CD14-positive monocyte (primary cell): ENCODE results near the gene NCDN. TPM values are rescaled to one million over a fixed set of nuclear protein-coding genes. Genes with fewer than 3 reads are reported as not detected.

Experiments used
- DNase-seq, 3 donors: peaks; one replicate each; pipeline ENCODE4 v3.0.0-alpha.2; 2011 to 2022
- H2AFZ ChIP-seq: 2 replicates; pipeline ENCODE4 v1.6.0; 2012; ENCODE audit warnings: mild to moderate bottlenecking, low read depth, low read length, inconsistent platforms; ENCODE audit not compliant: insufficient read depth, poor library complexity, severe bottlenecking
- H3K27ac ChIP-seq, 2 donors: 1 replicate in 1 of 2; 2 replicates in 1 of 2; pipeline ENCODE4 v1.5.1; 2012 to 2013; ENCODE audit warnings: low read length in 2 of 2, control low read depth in 1 of 2, inconsistent platforms in 1 of 2, low read depth in 1 of 2, mild to moderate bottlenecking in 1 of 2
- H3K27me3 ChIP-seq, 2 donors: one replicate each; pipeline versions ENCODE4 v1.6.0 to v1.6.1; 2011 to 2013; ENCODE audit warnings: low read length in 2 of 2; ENCODE audit not compliant: control insufficient read depth in 2 of 2, insufficient read depth in 2 of 2
- H3K36me3 ChIP-seq, 2 donors: replicated peaks in 1 of 2; 1 replicate in 1 of 2; 2 replicates in 1 of 2; pipeline versions ENCODE4 v1.5.1 to v1.6.1; 2012 to 2013; ENCODE audit warnings: low read length in 2 of 2, control low read depth in 1 of 2, inconsistent platforms in 1 of 2, mild to moderate bottlenecking in 1 of 2; ENCODE audit not compliant: insufficient read depth in 2 of 2, control insufficient read depth in 1 of 2
- H3K4me1 ChIP-seq, 2 donors: 1 replicate in 1 of 2; 2 replicates in 1 of 2; pipeline versions ENCODE4 v1.5.1 to v1.6.1; 2012 to 2013; ENCODE audit warnings: low read length in 2 of 2, control low read depth in 1 of 2, inconsistent platforms in 1 of 2, mild to moderate bottlenecking in 1 of 2, moderate library complexity in 1 of 2; ENCODE audit not compliant: insufficient read depth in 2 of 2, control insufficient read depth in 1 of 2
- H3K4me2 ChIP-seq: replicated peaks from 2 replicates; pipeline ENCODE3; 2012; ENCODE audit warnings: low read length, moderate library complexity, mild to moderate bottlenecking; ENCODE audit not compliant: poor library complexity, severe bottlenecking; ENCODE audit errors: extremely low read depth
- H3K4me3 ChIP-seq, 3 experiments: fragments of 200-600 bp in 1 of 3; sonication (generic) in 1 of 3; replicated peaks in 1 of 3; 1 replicate in 2 of 3; 2 replicates in 1 of 3; pipeline ENCODE4 v1.5.1; 2011 to 2013; ENCODE audit warnings: low read length in 3 of 3, mild to moderate bottlenecking in 3 of 3, control low read depth in 2 of 3, low read depth in 2 of 3, inconsistent platforms in 1 of 3, moderate library complexity in 1 of 3
- H3K79me2 ChIP-seq: 2 replicates; pipeline ENCODE4 v1.6.0; 2012; ENCODE audit warnings: mild to moderate bottlenecking, control low read depth, inconsistent platforms, low read length, moderate library complexity; ENCODE audit not compliant: insufficient read depth
- H3K9ac ChIP-seq: 2 replicates; pipeline ENCODE4 v1.6.0; 2017; ENCODE audit warnings: low read length, mild to moderate bottlenecking; ENCODE audit not compliant: insufficient read depth, poor library complexity, severe bottlenecking
- H3K9me3 ChIP-seq, 2 donors: replicated peaks in 1 of 2; 1 replicate in 1 of 2; 2 replicates in 1 of 2; pipeline versions ENCODE4 v1.5.1 to v1.6.1; 2012 to 2013; ENCODE audit warnings: low read length in 2 of 2, control low read depth in 1 of 2; ENCODE audit not compliant: control insufficient read depth in 1 of 2, insufficient read depth in 1 of 2
- H4K20me1 ChIP-seq: 2 replicates; pipeline ENCODE4 v1.6.0; 2012; ENCODE audit warnings: mild to moderate bottlenecking, low read length, control low read depth, moderate library complexity; ENCODE audit not compliant: insufficient read depth
- H3K27ac Mint-ChIP-seq, 7 donors: one replicate each; pipeline ENCODE4 v1.8.0; 2020; ENCODE audit warnings: mild to moderate bottlenecking in 7 of 7, mixed read lengths in 7 of 7, moderate library complexity in 6 of 7, inconsistent platforms in 2 of 7
- H3K27me3 Mint-ChIP-seq, 3 donors: one replicate each; pipeline ENCODE4 v1.8.0; 2021 to 2022; ENCODE audit warnings: low read depth in 3 of 3, mild to moderate bottlenecking in 3 of 3, mixed read lengths in 3 of 3, moderate library complexity in 3 of 3, inconsistent platforms in 1 of 3
- H3K36me3 Mint-ChIP-seq, 2 donors: one replicate each; pipeline ENCODE4 v1.8.0; 2020; ENCODE audit warnings: mixed read lengths in 2 of 2, inconsistent platforms in 1 of 2, mild to moderate bottlenecking in 1 of 2
- H3K4me1 Mint-ChIP-seq: one replicate; pipeline ENCODE4 v1.8.0; 2020; ENCODE audit warnings: mild to moderate bottlenecking, mixed read lengths
- H3K4me3 Mint-ChIP-seq, 2 donors: one replicate each; pipeline ENCODE4 v1.8.0; 2020; ENCODE audit warnings: mild to moderate bottlenecking in 2 of 2, mixed read lengths in 2 of 2, moderate library complexity in 1 of 2
- H3K9me3 Mint-ChIP-seq, 7 donors: one replicate each; pipeline ENCODE4 v1.8.0; 2020 to 2022; ENCODE audit warnings: mixed read lengths in 7 of 7, mild to moderate bottlenecking in 6 of 7, moderate library complexity in 6 of 7, inconsistent platforms in 2 of 7
- CTCF ChIP-seq: fragments of 200-600 bp; IDR thresholded peaks from one replicate; pipeline ENCODE4 v1.8.0; 2022; ENCODE audit warnings: antibody characterized with exemption, mild to moderate bottlenecking
- WGBS: methylation state at CpG from one replicate; pipeline ENCODE4 v1.1.5; 2013; ENCODE audit warnings: missing lambda C conversion rate; ENCODE audit not compliant: insufficient coverage; 5-methylcytosine and 5-hydroxymethylcytosine counted together
- intact Hi-C, 2 donors: fragments of 100-400 bp; cut with micrococcal nuclease; formaldehyde crosslinking; loops; one replicate each; pipeline versions ENCODE4 v1.15.0 to v1.15.1; 2023
- polyA plus RNA-seq, 3 donors: library from polyadenylated mRNA; depleted of rRNA in 1 of 3; unstranded in 2 of 3; stranded (reverse) in 1 of 3; fragments of 300-500 nt in 2 of 3; fragments of >200 nt in 1 of 3; fragmentation: Illumina TruSeq in 2 of 3; gene quantifications; 1 replicate in 2 of 3; 2 replicates in 1 of 3; pipeline ENCODE4 v1.2.3, GENCODE V29; 2012 to 2021

Gene NCDN
- polyA plus RNA-seq, 3 donors: 5.0 to 7.9 (median 7.0) TPM

DNA sequence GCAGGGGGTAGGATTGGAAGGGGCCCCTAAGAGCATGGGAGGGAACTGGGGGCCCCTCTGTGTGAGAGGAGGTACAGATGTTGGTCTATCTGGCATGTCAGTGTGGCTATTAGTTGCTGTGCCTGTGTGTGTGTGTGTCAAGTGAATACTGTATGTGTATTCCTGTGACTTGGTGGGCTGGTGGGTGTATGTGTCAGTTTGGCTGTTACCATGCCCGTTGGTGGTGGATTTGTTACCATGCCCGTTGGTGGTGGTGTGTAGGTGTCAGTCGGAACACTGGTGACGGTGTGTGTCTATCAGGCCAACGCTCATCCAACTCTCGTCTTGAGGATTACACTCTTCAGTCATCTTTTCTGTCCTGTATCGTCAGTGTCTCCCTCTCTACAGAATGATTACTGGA is 38.1 kb downstream of the NCDN start:
- TF ChIP-seq CTCF: no peak
- H3K27ac Mint-ChIP-seq: peak overlapping the region in 1 of 7 donors; percentile 13

DNA sequence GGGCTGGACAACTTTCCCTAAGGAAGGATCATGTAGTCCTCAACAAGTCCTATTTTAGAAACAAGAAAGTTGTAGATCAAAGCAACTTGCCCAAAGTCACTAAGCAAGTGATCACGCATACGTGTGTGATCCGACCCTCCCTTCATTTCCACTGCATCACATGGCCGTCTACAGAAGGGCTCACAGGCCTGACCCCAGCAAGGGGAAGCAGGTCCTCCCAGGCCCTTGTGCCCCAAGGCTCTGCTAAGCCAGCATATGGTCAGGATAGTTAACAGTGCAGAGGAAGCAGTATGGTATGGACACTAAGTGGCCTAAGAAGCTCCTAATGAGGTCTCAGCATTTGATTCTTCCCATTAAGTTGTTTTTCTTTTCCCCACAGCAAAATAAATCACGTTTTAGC is 40.3 kb downstream of the NCDN start:
- H3K4me1 Mint-ChIP-seq: peaks cover 6% of the 10 kb centered on the region

More for the DNA sequence above, 38.1 kb downstream of the NCDN start:
- Histone ChIP-seq H3K9ac (no peak overlapping the region), H3K9me3 (no peaks in the 10 kb centered on the region), H3K27me3 (no peaks in the 10 kb centered on the region), H3K27ac (no peak overlapping the region), H4K20me1 (no peaks in the 10 kb centered on the region), H3K79me2 (no peaks in the 10 kb centered on the region), H3K4me2 (no peak overlapping the region), H3K36me3 (peaks cover 11 to 41% of the 10 kb centered on the region in 2 donors), H3K4me3 (no peak overlapping the region), H3K4me1 (no peaks in the 10 kb centered on the region), H2AFZ (no peak overlapping the region)
- H3K4me3 Mint-ChIP-seq: no peak overlapping the region
- H3K36me3 Mint-ChIP-seq: peaks cover 29 to 38% of the 10 kb centered on the region in 2 donors
- no peaks in the 10 kb centered on the region for H3K9me3 Mint-ChIP-seq
- 100% methylated on average over 2 of the region's 7 CpGs for WGBS
- intact Hi-C loops: no loop called here
- no peak for DNase-seq
- H3K27me3 Mint-ChIP-seq: no peaks in the 10 kb centered on the region
- H3K4me1 Mint-ChIP-seq: peaks cover 8% of the 10 kb centered on the region

More for the DNA sequence above, 40.3 kb downstream of the NCDN start:
- H3K27me3 Mint-ChIP-seq: no peaks in the 10 kb centered on the region
- H3K9me3 Mint-ChIP-seq: no peaks in the 10 kb centered on the region
- Histone ChIP-seq H3K36me3 (peaks cover 20 to 50% of the 10 kb centered on the region in 2 donors), H3K27me3 (no peaks in the 10 kb centered on the region), H3K9ac (no peak overlapping the region), H3K27ac (no peak overlapping the region), H4K20me1 (no peaks in the 10 kb centered on the region), H3K9me3 (no peaks in the 10 kb centered on the region), H3K4me3 (no peak overlapping the region), H3K4me1 (no peaks in the 10 kb centered on the region), H3K79me2 (no peaks in the 10 kb centered on the region), H3K4me2 (no peak overlapping the region), H2AFZ (no peak overlapping the region)
- H3K36me3 Mint-ChIP-seq: peaks cover 33 to 37% of the 10 kb centered on the region in 2 donors
- DNase-seq: no peak
- WGBS: 90% methylated on average over 2 of the region's 5 CpGs
- intact Hi-C loops: no loop called here
- no peak overlapping the region for H3K27ac Mint-ChIP-seq
- no peak for TF ChIP-seq CTCF
- H3K4me3 Mint-ChIP-seq: no peak overlapping the region
